GM21381 (cell line): ENCODE results near the gene TRNP1.

Experiments
- ATAC-seq: cut with Tn5 transposase; IDR thresholded peaks from one replicate; pipeline ENCODE4 v1.9.1; 2021; ENCODE audit warnings: mild to moderate bottlenecking, moderate library complexity; ENCODE audit not compliant: unreplicated experiment

TRNP1 gene

DNA sequence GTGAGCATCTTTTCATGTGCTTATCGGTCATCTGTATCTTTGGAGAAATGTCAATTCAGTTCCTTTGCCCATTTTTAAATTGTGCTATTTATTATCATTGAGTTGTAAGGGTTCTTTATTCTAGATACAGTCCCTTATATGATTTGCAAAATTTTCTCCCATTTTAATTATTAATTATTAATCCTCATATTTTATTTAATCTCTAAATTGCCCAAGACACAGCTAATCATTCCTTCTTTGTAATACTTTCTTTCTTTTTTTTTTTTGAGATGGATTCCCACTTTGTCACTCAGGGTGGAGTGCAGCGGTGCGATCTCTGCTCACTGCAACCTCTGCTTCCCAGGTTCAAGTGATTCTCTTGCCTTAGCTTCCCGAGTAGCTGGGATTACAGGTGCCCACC is 32.2 kb downstream of the TRNP1 start:
- ATAC-seq, result no peak

DNA sequence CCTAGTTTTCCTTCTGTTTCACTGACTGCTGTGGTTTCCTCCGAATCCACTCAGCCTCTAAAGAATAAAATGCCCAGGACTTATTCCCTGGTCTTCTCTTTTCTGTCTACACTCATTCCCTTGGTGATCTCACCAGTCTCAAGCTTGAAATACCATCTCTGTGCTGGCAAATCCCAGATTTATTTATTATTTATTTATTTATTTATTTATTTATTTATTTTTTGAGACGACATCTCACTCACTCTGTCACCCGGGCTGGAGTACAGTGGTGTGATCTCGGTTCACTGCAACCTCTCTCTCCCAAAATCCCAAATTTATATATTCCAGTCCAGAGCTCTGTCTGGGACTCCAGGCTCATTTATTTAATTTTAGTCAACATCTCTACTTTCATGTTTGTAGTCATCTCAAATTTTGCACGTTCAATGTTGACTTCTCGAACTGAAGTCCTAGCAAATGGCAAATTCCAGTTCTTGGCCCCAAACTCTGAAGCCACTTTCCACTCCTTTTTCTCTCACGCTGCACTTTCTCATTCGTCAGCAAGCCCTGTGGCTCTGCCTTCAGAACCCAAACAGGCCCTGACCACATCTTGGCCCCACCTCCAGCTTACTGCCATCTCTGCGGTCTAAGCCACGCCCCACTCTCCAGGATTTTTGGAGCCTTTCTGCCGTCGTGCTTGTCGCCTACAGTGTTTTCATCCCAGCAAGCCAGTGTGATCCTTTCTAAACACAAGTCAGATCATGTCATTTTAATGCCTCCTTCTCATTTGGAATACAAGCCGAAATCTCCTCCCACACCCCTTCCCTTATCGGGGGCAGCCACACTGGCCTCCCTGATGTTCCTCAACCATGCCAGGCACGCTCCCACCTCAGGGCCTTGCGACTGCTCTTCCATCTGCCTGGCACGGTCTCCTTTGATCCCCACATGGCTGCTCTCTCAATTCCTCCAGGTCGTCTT is 33.4 kb downstream of the TRNP1 start:
- no peak for ATAC-seq

- ATAC-seq, result no peak
Observed at GRCh38 chr1:27027575-27028250, 34.2 kb downstream of the TRNP1 start.

GRCh38 chr1:27029517-27029916 is 36.0 kb downstream of the TRNP1 start:
- ATAC-seq, result no peak

GRCh38 chr1:27031235-27032118 is 38.0 kb downstream of the TRNP1 start:
- no peak for ATAC-seq

GRCh38 chr1:27032119-27032461 is 38.6 kb downstream of the TRNP1 start:
- ATAC-seq, result no peak

- ATAC-seq, result no peak
Observed at GRCh38 chr1:27033043-27033746, 39.7 kb downstream of the TRNP1 start.

DNA sequence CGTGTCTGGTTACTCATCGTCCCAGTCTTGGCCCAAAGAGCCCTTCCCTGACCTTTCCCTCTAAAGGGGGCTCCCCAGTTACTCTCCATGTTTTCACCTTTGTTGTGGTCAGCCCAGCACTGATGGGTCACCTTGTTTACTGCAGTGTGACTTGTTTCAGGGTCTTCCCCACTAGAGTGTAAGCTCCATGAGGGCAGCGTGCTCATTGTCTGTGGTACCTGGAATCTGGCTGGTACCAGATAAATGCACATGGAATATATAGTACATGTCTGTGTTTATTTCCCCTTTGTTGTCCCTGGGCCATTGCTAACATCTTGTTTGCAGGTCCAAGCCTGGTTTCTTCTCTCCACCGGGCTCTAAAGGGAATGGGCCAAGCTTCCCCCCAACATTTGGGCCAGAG is 41.9 kb downstream of the TRNP1 start:
- ATAC-seq, result no peak

GRCh38 chr1:27036718-27037117 is 43.2 kb downstream of the TRNP1 start:
- ATAC-seq, result no peak

DNA sequence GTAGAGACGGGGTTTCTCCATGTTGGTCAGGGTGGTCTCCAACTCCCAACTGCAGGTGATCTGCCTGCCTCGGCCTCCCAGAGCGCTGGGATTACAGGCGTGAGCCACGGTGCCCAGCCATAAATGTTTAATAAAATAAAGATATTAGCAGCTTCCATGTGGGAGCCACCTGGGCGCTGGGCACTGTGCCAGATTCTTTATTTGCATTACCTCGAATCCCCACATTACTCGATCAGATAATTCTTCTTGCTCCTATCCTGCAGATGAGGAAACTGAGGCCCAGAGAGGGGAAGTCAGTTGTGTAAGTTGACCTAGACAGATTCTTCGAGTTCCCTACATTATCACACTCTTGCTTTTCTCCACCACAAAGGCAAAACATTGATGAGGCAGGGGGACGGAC is 44.0 kb downstream of the TRNP1 start:
- ATAC-seq, result no peak

DNA sequence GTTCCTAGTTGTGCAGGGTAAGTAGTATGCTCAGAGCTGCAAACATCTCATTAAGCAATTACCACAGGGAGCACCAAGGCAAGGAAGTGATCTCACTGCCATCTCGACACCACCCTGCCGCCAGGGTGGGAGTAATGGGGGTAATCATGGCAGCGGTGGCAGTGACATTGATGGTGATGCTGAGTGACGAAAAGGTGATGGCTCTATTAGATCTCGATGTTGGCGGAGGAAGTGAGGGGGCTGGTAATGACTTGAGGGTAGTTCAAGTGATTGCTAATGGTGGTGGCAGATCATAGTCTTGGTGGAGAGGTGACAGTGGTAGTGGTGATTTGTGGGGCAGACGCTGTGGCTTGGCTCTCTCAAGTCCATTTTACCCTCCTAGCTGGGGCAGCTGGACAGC is 44.5 kb downstream of the TRNP1 start:
- no peak for ATAC-seq

DNA sequence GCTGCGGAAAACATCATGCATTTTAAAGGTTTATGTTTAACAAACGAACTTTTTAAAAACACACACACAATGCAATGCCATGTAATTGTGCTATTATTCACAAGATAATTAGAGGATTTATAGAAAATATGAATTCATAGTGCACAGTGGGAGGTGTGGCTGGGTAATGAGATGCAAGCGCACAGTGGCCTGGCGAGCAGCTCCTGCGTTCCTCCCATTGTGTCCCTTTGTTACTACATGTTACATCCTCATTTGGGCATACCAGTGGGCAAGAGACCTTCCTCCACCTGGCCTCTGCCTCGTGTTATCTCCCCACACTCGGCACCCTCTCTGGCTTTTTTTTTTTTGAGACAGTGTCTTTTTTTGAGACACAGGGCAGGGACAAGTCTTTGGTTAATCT is 49.2 kb downstream of the TRNP1 start:
- no peak for ATAC-seq

DNA sequence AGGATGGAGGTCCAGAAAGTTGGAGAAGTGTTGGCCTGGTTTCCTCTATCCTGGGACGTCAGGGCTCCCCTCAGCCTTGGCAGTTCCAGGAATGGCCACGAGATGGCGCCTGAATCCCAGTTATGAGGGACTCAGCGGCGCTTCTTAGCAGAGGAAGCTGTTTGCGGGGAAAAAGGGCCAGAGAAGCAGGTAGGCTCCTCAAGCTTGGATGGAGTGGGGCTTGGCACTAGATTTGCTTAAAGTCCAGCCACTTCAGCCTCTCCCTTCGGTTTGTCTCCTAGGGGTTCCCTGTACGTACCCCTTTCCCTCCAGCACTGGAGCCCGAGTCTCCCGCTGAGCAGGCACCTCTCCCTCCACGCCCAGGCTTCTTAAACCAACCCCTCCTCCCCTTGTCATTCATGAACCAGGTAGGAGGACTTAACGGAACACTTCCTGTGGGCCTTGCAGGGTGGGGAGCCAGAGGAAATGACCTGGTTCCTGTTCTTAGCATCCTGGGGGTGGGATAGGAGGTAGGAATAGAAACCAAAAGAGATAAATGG is 51.2 kb downstream of the TRNP1 start:
- ATAC-seq, result no peak

DNA sequence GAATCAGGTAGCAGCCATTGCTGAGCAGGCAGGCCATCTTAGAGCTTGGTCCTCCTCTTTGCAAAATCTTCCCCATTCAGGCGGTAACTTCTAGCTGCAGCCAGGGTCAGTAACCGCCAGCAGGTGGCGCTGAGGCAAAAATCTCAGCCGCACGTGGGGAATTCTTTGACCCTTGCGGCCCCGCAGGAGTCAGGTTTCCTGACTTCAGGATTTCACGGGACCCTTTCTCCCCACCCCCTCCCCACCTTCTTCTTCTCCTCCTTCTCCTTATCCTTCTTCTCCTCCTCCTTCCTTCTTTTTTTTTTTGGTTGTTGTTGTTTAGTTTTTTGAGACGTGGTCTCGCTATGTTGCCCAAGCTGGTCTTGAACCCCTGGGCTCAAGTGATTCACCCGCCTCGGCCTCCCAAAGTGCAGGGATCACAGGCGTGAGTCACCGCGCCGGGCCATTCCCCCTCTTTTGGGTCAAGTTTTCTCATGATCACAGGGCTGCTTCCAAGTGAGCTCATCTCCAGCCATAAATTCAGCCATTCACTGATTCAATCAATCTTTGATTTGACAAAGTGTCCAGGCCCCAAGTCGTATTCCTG is 52.6 kb downstream of the TRNP1 start:
- no peak for ATAC-seq

DNA sequence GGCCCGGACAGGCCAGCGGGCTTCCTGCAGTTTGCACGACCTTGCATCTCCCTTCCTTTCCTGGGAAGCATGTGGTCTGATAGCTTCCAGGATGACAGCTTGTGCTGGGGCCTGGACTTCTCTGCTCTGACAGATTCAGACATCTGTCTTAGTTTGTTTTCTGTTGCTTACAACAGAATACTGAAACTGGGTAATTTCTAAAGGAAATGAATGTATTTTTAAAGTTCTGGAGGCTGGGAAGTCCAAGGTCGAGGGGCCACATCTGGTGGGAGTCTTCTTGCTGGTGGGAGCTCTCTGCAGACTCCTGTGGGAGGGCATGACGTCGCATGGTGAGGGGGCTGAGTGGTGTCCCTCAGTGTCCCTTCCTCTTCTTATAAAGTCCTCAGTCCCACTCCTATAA is 54.4 kb downstream of the TRNP1 start:
- ATAC-seq, result no peak

DNA sequence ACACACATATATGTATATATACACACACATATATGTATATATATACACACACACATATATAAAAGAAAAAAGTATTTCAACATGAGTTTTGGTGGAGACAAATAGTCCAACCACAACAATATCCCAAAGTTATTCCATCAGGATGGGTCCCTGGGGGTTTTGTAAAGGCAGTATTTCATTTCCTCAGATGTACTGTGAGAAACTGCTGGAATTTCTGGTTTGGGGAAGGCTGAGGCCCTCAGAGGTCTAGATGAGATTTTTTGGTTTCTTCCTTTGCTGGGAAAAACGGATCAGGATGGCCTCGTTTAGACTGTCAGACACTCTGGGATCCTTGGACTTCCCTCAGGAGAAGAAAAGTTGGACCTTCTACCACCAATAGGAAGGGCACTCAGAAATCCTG is 55.6 kb downstream of the TRNP1 start:
- no peak for ATAC-seq

DNA sequence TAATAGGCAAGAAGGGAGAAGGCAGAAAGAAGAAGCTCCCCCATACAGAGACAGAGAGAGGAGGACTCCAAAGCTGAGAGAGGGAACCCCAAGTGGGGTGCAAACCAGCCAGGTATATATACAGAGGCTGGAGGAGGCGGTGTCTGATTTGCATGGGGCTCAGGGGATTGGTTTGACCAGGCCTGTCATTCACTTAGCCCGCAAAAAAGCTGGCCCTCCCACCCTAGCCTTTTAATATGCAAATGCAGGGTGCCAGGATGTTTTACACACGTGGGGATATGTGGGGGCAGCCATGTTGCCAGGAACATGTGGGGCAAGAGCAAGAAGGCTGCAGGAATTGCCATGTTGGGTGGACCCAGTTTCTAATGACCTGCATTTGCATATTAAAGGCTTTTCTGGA is 56.1 kb downstream of the TRNP1 start:
- ATAC-seq, result no peak
